ENCODE data around the gene GGACT.

Gene GGACT

DNA sequence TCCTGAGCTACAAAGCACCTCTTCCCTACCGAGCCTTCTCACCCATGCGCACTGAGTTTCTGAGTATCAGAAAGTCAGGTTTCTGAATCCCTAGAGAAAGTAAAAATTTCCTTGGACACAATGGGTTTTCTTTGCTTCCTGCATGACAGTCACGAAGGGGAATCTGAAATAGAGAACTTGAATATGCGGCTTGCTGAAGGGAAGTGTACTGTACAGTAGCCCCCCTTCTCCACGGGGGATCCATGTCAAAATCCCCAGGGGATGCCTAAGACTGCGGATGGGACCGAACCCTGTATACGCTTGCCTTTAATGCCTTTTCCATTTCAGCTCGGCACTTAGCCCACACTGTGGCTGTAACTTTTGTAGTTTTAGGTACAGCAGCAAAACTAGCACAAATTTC is 107.9 kb downstream of the GGACT start:
- no peak for DNase-seq
